GM20000 (cell line): ENCODE data around the gene LCN1.
"Not testable (repeated sequence)": the region's sequence is repeated elsewhere in the genome, so short reads cannot be mapped to it uniquely, and the experiment has no call there.

Source experiments
- DNase-seq: peaks from one replicate; pipeline ENCODE4 v3.0.0; 2012; ENCODE audit warnings: low spot score
- CTCF ChIP-seq: IDR thresholded peaks from 2 replicates; pipeline ENCODE4 v1.5.1; 2012; ENCODE audit warnings: mild to moderate bottlenecking, control low read depth; ENCODE audit errors: extremely low read depth, missing control alignments

LCN1 gene

DNA sequence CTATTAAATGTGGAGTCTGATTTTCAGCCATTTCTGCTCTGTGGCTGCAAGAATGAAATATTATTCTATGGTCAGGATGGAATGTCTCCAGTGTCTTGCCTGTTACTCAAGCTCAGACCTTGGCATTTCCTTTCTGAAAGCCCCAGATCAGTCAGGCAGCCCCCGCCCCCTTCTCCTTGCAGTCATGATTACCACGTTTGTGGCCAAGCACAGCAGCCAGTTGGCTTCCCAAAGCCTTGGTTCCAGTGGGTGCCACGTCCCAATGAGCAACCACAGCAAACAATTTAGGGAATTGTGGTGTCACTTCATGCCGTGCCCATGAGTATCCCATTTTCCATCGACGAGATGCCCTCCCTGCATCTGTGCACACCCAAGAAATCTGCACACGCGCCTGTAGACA, 15.0 kb downstream of the LCN1 start:
- no peak for TF ChIP-seq CTCF
- no peak for DNase-seq

GRCh38 chr9:135543262-135543894, 22.1 kb downstream of the LCN1 start:
- not testable (repeated sequence) for DNase-seq

GRCh38 chr9:135544981-135545635, 23.9 kb downstream of the LCN1 start:
- TF ChIP-seq CTCF = no peak
- no peak for DNase-seq

- not testable (repeated sequence) for DNase-seq
Observed at GRCh38 chr9:135545646-135546176, 24.5 kb downstream of the LCN1 start, which contains the start of gene OBP2A. OBP2A (plus strand) TSS chr9:135546126; CDS start chr9:135546181, 55 bp downstream.

GRCh38 chr9:135546792-135547617, 25.8 kb downstream of the LCN1 start:
- not testable (repeated sequence) for DNase-seq

DNA sequence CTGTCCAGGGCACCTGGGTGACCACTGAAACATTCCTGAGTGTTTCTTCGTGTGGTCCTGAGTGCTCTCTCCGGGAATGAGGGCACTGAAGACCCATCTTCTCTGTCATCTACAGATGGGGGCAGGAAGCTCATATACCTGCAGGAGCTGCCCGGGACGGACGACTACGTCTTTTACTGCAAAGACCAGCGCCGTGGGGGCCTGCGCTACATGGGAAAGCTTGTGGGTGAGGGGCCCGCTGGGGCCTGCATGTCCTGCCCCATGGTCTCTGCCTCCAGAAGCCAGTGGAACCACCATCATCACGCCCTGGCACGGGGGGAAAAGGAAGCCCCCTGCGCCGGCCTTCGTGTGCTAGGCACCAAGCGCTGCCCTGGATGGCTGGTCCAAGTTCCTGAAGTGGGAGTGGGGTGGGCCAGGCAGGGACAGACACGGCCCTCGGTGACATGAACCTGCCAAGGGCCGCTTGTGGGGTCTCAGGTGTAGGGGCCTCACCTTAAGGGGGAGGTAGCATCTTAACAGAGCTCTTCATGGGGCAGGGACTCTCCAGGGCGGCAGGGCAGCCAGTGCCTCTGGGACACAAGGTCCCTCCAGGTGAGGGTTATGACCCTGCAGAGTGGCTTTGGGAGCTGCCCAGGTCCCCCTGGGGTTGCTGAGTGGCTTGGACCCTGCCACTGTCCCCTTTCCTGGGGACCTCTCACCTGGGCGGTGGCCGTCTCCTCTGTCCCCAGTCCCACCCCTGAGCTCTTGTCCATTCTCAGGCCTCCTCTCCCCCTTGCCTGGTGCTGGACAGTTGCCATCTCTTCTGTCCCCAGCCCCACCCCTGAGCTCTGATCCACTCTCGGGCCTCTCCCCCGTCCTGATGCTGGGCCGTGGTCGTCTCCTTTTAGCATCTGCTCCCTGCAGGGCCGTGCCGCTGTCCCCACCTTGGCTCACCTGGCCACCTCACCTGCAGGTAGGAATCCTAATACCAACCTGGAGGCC, 26.8 kb downstream of the LCN1 start:
- no peak for TF ChIP-seq CTCF
- DNase-seq = no peak

GRCh38 chr9:135549478-135550343, 28.5 kb downstream of the LCN1 start:
- DNase-seq = not testable (repeated sequence)

DNA sequence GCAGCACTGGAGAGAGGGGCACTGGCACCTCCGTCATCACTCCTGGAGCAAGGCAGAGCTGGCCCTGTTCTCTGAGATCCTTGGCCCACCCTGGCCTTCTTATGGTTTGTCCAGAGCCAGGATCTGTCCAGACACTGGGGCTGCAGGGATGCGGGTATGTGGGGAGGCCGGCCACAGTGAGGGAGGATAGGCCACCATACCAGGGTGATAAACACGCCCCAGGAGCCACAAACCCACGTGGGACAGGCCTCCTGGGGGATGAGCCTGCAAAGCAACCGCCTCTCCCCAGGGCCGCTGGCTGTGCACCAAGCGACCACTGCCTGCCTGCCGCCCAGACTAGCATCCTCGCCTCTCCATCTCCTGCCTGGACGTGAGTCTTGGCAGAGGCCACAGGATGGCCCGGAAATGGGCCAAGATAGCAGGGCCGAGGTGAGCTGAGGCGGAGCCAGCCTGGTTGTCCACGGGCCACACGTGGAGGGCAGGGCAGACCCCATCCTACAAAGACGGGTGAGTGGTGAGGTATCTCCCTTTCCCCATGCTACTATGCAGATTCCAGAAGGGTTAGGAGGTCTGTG, 29.2 kb downstream of the LCN1 start:
- TF ChIP-seq CTCF = no peak

More for the DNA sequence above, 29.2 kb downstream of the LCN1 start:
- DNase-seq = no peak
